ENCODE measurements around the gene SNX10. TPM values are rescaled to one million over a fixed set of nuclear protein-coding genes. Genes with fewer than 3 reads are reported as not detected.
A peak's percentile ranks its signal among the peaks of the same experiment; 100 is the strongest.

Gene SNX10
- total RNA-seq, 1 experiment from 2014 or later: 9.8 TPM

GRCh38 chr7:26291251-26291650, 411 bp upstream of the SNX10 start:
- Histone ChIP-seq H3K4me3 (peak overlapping the region; percentile 88), H3F3A (ENCODE audit: insufficient read depth, low read depth) (no peaks in the 10 kb centered on the region; the same call in 1 of the 2 replicates), H2AFZ (peak overlapping the region; percentile 97), H3K4me1 (replicated peaks; ENCODE audit: insufficient read depth) (peaks cover 13% of the 10 kb centered on the region), H3K4me2 (peak overlapping the region; percentile 78), H3K27ac (no peak overlapping the region), H3K9me2 (ENCODE audit: insufficient read depth) (no peaks in the 10 kb centered on the region; the same call in 1 of the 2 replicates), H4K20me1 (ENCODE audit: insufficient read depth) (no peaks in the 10 kb centered on the region), H3K79me2 (ENCODE audit: low read depth) (no peaks in the 10 kb centered on the region), H3K36me3 (ENCODE audit: low read depth) (no peaks in the 10 kb centered on the region), H3K27me3 (ENCODE audit: insufficient read depth, low read depth) (no peaks in the 10 kb centered on the region), H3K9me3 (ENCODE audit: insufficient read depth, low read depth) (no peaks in the 10 kb centered on the region)
- no TSS peak for BruUV-seq (replicated peaks)
- ChIA-PET POLR2A (ENCODE audit: unreplicated experiment) (interaction anchor here (0.8 kb wide), 1 partner anchor 1571 kb away, joined by 12 read pairs; no protein-coding TSS in a partner anchor), CTCF (interaction anchor here (0.7 to 1.1 kb wide), 2 partner anchors 74 to 94 kb away, joined by 3 read pairs; no protein-coding TSS in a partner anchor)
- intact Hi-C loops (cut with micrococcal nuclease; ENCODE audit: unreplicated experiment): loop anchor here (2.0 to 5.0 kb wide), 2 partner anchors 56 to 74 kb away; no protein-coding TSS in a partner anchor
- no peak for TF ChIP-seq CTCF (conservative IDR thresholded peaks at IDR 0.05)
- TF ChIP-seq EZH2 (IDR thresholded peaks at IDR 0.05; ENCODE audit: low read depth): no peak
- no peak for DNase-seq

- H3K4me1 ChIP-seq (replicated peaks; ENCODE audit: insufficient read depth): peaks cover 13% of the 10 kb centered on the region
- H3K4me3 ChIP-seq: peak overlapping the region; percentile 88; the same call in 1 of the 2 replicates
- DNase-seq: no peak
- H4K20me1 ChIP-seq (ENCODE audit: insufficient read depth): no peaks in the 10 kb centered on the region
- ChIA-PET CTCF (no interaction called here), POLR2A (ENCODE audit: unreplicated experiment) (no interaction called here)
- no peak for TF ChIP-seq EZH2 (IDR thresholded peaks at IDR 0.05; ENCODE audit: low read depth)
- no peak for TF ChIP-seq CTCF (conservative IDR thresholded peaks at IDR 0.05)
- no peaks in the 10 kb centered on the region; the same call in 1 of the 2 replicates for H3F3A ChIP-seq (ENCODE audit: insufficient read depth, low read depth)
- H3K9me2 ChIP-seq (ENCODE audit: insufficient read depth): no peaks in the 10 kb centered on the region
- H3K36me3 ChIP-seq (ENCODE audit: low read depth): no peaks in the 10 kb centered on the region
- H3K27ac ChIP-seq: no peak overlapping the region
- peak overlapping the region; percentile 97 for H2AFZ ChIP-seq
- H3K27me3 ChIP-seq (ENCODE audit: insufficient read depth, low read depth): no peaks in the 10 kb centered on the region
- BruUV-seq (replicated peaks): TSS peak; percentile 29
- no peaks in the 10 kb centered on the region for H3K79me2 ChIP-seq (ENCODE audit: low read depth)
- peak overlapping the region; percentile 78 for H3K4me2 ChIP-seq
- H3K9me3 ChIP-seq (ENCODE audit: insufficient read depth, low read depth): no peaks in the 10 kb centered on the region
- intact Hi-C loops (cut with micrococcal nuclease; ENCODE audit: unreplicated experiment): loop anchor here (2.0 to 5.0 kb wide), 2 partner anchors 54 to 202 kb away; no protein-coding TSS in a partner anchor
Observed at GRCh38 chr7:26292768-26293560, 1.3 kb downstream of the SNX10 start.

GRCh38 chr7:26293569-26294308, 2.1 kb downstream of the SNX10 start:
- no peak overlapping the region for H3K4me2 ChIP-seq
- H3K9me3 ChIP-seq (ENCODE audit: insufficient read depth, low read depth): no peaks in the 10 kb centered on the region
- H3K27me3 ChIP-seq (ENCODE audit: insufficient read depth, low read depth): no peaks in the 10 kb centered on the region
- no peak overlapping the region for H3K27ac ChIP-seq
- ChIA-PET CTCF (no interaction called here), POLR2A (ENCODE audit: unreplicated experiment) (no interaction called here)
- no peak for DNase-seq
- no peaks in the 10 kb centered on the region; the same call in 1 of the 2 replicates for H3F3A ChIP-seq (ENCODE audit: insufficient read depth, low read depth)
- intact Hi-C loops (cut with micrococcal nuclease; ENCODE audit: unreplicated experiment): loop anchor here (2.0 to 5.0 kb wide), 2 partner anchors 54 to 203 kb away; no protein-coding TSS in a partner anchor
- H2AFZ ChIP-seq: no peak overlapping the region
- H3K4me1 ChIP-seq (replicated peaks; ENCODE audit: insufficient read depth): peaks cover 13% of the 10 kb centered on the region
- no peaks in the 10 kb centered on the region for H3K36me3 ChIP-seq (ENCODE audit: low read depth)
- H3K9me2 ChIP-seq (ENCODE audit: insufficient read depth): no peaks in the 10 kb centered on the region
- no TSS peak for BruUV-seq (replicated peaks)
- H3K79me2 ChIP-seq (ENCODE audit: low read depth): no peaks in the 10 kb centered on the region
- no peak for TF ChIP-seq EZH2 (IDR thresholded peaks at IDR 0.05; ENCODE audit: low read depth)
- TF ChIP-seq CTCF (conservative IDR thresholded peaks at IDR 0.05): no peak
- H3K4me3 ChIP-seq: no peak overlapping the region
- H4K20me1 ChIP-seq (ENCODE audit: insufficient read depth): no peaks in the 10 kb centered on the region

Measured in PC-9 (cell line).